HG02870 (cell line): Measurements from ENCODE around the gene MET.

Experiments
- ATAC-seq: cut with Tn5 transposase; IDR thresholded peaks from one replicate; pipeline ENCODE4 v1.9.1; 2021; ENCODE audit warnings: mild to moderate bottlenecking, moderate library complexity; ENCODE audit not compliant: unreplicated experiment

MET gene

GRCh38 chr7:116663744-116664143 lies 8.3 kb upstream of the MET start:
- ATAC-seq, result no peak

GRCh38 chr7:116665332-116665996 lies 6.5 kb upstream of the MET start:
- no peak for ATAC-seq

GRCh38 chr7:116669769-116670168 lies 2.2 kb upstream of the MET start:
- ATAC-seq, result no peak

- ATAC-seq, result no peak
Observed at GRCh38 chr7:116670409-116671015, 1.5 kb upstream of the MET start.

GRCh38 chr7:116671111-116671510 lies 885 bp upstream of the MET start:
- ATAC-seq, result no peak

- ATAC-seq, result no peak
Observed at GRCh38 chr7:116672596-116673456, 830 bp downstream of the MET start.

- ATAC-seq, result no peak
Observed at GRCh38 chr7:116673457-116673865, 1.5 kb downstream of the MET start.

GRCh38 chr7:116674508-116675173 lies 2.6 kb downstream of the MET start:
- ATAC-seq, result no peak

GRCh38 chr7:116675812-116676355 lies 3.9 kb downstream of the MET start:
- ATAC-seq, result no peak

- ATAC-seq, result no peak
Observed at GRCh38 chr7:116678780-116679179, 6.8 kb downstream of the MET start.

GRCh38 chr7:116679500-116679899 lies 7.5 kb downstream of the MET start:
- peak; percentile 79 for ATAC-seq

GRCh38 chr7:116683786-116684185 lies 11.8 kb downstream of the MET start:
- peak; percentile 99 for ATAC-seq

- ATAC-seq, result no peak
Observed at GRCh38 chr7:116686033-116686432, 14.0 kb downstream of the MET start.

GRCh38 chr7:116686812-116687419 lies 14.9 kb downstream of the MET start:
- ATAC-seq, result no peak

GRCh38 chr7:116687801-116688201 lies 15.8 kb downstream of the MET start:
- ATAC-seq, result no peak

GRCh38 chr7:116689790-116690259 lies 17.8 kb downstream of the MET start:
- ATAC-seq, result no peak

GRCh38 chr7:116691664-116692063 lies 19.7 kb downstream of the MET start:
- ATAC-seq, result no peak

GRCh38 chr7:116692401-116693308 lies 20.7 kb downstream of the MET start:
- no peak for ATAC-seq

- no peak for ATAC-seq
Observed at GRCh38 chr7:116696707-116697106, 24.7 kb downstream of the MET start.
